ENCODE results near the gene CLEC18A. TPM values are rescaled to one million over a fixed set of nuclear protein-coding genes. Genes with fewer than 3 reads are reported as not detected.

The CLEC18A gene
- total and polyA plus RNA-seq, 2 of the 8 experiments (the other 6 are each of a cell fraction or from before 2014, with no cell fraction given): 1.3 to 1.4 TPM

DNA sequence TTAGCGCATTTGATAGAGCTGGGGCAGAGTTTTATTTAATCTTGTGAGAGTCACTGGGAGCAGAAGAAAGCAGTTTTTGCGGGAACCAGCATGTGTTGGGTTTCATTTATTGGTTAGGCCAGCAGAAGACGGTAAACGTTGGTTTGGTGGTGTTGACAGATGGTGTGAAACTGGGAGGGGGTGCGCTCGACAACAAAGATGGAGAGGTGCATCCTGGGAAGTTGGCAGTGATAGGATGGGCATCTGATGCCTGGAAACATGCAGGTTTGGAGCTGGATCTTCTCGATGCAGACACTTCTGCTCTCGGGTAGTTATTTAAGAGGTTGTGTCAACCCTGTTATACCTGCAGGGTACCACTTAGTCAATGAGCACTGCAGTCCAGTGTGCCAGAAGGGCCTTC, 24.9 kb upstream of the CLEC18A start (continued):
- TF ChIP-seq EGR1 (IDR thresholded peaks at IDR 0.05; ENCODE audit: borderline replicate concordance, low read depth, low read length) (no peak), SRF (IDR thresholded peaks at IDR 0.05; ENCODE audit: low read depth, low read length) (no peak)

Data from H1 (cell line).